HG02678 (cell line): ENCODE results near the gene NR1H3.

Experiments
- ATAC-seq: cut with Tn5 transposase; IDR thresholded peaks from one replicate; pipeline ENCODE4 v1.9.1; 2021; ENCODE audit warnings: mild to moderate bottlenecking, moderate library complexity; ENCODE audit not compliant: unreplicated experiment

Gene NR1H3

DNA sequence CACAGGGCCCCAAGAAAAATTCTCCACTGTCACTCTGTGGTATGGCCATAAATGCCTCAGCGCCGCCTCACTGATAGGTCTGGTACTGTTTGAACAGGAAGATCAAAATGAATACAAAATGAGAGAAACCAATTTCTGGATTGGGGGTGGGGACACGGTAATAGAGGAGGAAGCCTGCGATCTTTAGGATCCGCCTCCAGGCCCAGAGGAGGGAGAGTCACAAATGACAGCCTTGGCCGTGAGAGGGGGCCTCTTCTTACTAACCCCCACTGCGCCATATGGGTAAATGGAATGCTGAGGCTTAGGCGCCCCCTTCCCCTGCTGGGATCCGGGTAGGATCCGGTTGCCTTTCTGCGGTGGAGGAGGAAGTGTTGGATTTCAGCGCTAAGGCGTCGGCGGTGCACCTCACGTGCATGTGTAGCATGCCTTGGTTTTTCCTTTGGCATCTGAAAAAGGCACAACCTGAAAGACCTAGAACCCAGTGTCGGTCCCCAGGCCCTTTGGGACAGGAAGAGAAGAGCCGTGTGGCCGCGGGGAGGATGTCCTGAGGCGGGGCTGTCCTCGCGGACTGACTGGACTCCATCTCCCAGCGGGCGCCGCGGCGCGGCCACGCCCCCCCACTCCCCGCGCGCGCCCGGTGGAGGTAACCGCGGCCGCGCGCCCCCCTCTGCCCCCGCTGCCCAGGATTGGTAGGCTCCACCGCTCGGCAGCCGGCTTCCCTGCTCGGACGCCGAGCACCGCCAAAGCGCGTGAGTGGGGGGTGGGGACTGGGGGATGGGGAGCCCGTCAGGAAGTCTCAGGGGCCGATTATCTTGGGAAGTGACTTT is 11.4 kb downstream of the NR1H3 start:
- ATAC-seq: peak; percentile 60

DNA sequence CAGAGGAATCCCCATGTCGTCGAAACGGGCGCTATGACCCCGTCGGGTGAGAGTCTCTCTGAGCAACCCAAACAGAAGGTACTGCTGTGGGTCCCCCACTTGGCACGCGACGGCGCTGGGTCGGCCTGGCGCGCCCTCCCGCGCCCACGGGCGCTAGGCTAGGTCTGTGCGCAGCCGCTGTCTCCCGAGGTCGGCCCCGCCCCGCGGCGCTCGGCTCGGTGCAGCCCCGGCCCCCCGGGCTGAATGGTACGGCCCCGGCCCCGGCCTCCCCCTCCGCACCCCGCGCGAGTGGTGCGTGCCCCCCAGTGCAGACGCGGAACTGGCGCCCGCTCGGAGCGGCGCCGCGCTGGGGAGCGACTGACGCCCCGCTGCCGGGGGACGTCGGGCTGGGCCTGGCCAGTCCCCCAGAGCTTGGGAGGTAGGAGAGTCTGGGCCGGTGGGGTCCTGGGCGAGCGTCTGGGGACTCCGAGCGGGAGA is 12.1 kb downstream of the NR1H3 start, which contains the start of gene MADD:
MADD (plus strand) TSS at position 305 of the 477 bp plus-strand sequence.
- peak; percentile 78 for ATAC-seq

DNA sequence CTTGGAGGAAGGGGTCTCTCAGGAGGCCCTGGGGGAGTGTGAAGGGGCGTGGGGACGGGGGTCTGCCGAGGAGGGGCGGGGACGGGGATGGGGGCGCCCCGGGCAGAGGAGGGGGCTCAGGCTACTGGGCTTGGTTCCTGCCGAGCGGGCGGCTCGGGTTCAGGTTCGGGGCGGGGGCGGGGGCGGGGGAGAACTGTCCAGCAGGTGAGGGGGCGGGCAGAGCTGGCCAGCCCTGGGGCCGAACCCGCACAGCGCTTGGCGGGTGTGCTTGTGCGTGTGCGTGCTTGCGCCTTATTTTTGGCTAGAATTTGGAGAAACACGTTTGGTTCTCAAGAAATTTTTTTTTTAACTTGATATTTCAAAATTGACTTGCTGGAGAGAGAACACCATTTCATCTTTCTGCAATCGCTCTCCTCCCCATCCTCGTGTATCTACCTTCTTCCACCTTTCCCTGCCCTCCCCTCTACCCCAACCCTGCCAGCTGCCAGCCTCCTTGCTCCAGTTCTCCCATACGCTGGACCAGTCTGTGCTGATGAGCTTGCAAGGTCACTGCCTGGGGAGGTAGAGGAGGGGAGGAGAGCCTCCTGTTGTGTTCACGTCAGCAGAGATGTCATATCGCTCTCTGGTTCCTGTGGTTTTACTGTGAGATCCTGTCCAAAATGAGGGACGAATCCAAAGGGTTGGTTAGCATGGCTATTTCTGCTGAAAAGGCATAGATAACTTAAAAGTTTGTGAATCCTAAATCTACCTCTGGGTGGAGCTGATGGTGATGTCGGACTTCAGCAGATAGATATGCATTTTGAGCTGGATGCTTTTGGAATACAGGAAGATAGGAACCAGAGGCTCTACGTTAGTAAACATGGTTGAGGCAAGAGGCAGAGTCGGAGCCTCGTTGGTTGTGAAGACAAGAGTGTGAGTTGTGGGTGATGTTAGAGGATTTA is 12.8 kb downstream of the NR1H3 start:
- ATAC-seq: no peak

DNA sequence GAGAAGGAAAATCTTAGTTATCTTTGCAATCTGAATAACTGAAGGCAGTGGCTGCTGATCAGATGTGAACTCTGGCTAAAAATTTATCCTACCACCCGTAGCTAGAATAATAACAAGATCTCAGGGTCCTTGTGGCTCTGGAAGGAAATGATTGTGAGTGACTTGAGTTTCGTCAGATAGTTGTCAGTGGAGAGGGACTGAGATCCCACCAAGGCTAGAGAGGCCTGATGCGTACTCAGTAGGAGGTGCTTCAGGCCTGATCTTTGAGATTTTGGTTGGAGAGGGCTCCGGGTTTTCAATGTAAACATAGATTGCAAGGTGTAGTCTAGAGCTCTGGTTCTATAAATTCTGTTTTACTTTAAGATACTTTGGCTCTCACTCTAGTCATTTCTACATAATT is 13.5 kb downstream of the NR1H3 start:
- no peak for ATAC-seq

DNA sequence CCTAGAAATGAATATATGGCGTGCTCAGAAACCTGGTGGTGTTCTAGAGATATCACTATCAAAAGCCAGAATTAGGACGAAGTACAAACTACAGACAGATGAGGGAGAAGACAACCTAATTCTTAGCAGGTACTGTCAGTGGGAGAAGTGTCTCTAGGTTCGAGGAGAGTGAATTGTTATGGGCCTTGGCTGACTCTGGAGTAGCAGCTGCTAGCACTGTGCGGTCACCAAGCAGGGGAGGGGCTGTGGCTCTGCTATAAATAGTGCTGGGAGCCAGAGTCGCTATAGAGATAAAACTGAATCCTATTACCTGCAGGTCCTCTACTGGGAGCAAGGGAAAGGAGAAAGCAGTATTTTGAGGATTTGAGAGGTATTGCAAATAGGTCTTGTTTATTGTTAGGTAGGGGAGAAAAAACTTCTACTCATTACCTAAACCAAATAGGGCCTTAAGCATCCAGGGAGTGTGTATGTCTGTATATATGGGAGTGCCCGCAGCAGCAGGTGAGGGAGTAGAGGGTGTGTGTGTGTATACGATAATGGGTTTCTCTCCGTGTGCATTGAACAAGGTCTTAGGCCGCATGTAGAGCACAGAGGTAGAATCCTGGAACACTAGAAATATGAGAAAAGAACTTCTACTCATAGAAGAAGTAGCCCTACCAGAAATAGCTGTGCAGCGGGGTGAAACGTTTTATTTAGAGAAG is 14.3 kb downstream of the NR1H3 start:
- ATAC-seq: no peak

DNA sequence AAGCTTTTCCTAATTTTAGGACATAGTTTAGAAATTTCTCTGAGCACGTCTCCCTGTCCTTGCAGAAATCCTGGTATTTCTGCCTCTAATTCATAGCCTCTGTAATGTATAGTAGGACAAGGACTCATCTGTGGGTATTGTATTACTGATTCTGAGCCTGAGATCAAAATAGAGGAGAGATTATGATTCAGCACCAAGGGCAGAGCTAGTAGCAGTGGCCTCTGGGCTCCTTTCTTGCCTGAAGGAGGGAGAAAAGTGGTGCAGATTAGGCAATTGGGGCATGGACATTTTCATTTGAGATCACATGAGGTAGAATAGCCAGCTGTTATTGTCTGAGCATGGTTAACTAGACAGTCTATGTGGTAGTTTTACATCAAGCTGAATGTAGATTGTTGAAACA is 14.9 kb downstream of the NR1H3 start:
- ATAC-seq: no peak

DNA sequence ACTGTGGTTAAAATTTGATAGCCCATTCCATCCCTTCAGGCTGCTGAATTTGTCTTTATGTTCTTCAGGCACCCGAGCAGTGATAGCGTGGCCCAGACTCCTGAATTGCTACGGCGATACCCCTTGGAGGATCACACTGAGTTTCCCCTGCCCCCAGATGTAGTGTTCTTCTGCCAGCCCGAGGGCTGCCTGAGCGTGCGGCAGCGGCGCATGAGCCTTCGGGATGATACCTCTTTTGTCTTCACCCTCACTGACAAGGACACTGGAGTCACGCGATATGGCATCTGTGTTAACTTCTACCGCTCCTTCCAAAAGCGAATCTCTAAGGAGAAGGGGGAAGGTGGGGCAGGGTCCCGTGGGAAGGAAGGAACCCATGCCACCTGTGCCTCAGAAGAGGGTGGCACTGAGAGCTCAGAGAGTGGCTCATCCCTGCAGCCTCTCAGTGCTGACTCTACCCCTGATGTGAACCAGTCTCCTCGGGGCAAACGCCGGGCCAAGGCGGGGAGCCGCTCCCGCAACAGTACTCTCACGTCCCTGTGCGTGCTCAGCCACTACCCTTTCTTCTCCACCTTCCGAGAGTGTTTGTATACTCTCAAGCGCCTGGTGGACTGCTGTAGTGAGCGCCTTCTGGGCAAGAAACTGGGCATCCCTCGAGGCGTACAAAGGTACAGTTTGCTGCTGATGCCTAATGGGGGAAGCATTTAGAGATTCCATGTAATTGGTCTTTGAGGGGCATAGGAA is 16.9 kb downstream of the NR1H3 start:
- no peak for ATAC-seq

DNA sequence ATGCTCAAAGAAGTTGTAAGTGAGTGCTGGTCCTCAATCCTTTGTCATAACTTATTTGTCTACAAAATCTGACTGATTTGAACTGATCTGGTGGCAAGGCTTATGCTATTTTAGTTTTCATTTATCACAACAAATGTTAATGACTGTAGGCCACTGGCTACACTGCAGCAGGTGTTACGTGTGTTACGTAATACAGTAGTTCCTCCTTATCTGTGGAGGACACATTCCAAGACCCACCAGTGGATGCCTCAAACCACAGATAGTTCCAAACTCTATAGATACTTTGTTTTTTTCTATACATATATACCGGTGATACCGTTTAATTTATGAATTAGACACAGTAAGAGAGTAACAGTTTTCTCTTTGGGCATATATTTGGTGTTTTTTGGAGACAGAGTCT is 19.1 kb downstream of the NR1H3 start:
- ATAC-seq: no peak

DNA sequence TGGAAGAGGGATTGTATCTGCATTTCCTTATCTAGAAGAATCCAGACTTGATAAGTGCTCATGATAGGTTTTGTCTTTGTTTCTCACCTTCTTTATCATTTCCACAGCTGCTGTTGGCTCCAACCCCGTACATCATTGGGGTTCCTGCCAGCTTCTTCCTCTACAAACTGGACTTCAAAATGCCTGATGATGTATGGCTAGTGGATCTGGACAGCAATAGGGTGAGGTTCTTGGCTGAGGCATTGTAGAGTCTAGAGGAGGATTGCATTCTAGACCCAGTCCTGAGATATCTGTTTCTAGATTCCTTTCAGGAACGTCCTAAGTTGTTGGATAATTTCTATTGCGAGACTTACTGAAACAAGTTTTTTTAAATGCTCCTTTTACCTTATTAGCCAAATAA is 20.3 kb downstream of the NR1H3 start:
- ATAC-seq: no peak

DNA sequence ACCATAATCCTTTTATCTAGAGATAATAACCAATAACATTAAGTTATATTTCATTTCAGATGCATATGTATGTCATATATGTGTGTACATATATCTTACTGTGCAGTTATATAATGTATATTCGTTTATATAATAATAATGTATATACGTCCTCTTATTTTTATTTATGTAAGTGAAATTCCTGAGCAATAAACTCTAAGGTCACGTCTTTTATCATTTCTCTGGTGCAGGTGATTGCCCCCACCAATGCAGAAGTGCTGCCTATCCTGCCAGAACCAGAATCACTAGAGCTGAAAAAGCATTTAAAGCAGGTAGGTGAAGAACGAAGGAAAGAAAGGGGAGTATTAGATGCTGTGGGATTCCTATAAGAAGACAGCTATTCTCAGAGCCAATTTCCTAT is 21.0 kb downstream of the NR1H3 start:
- ATAC-seq: no peak

DNA sequence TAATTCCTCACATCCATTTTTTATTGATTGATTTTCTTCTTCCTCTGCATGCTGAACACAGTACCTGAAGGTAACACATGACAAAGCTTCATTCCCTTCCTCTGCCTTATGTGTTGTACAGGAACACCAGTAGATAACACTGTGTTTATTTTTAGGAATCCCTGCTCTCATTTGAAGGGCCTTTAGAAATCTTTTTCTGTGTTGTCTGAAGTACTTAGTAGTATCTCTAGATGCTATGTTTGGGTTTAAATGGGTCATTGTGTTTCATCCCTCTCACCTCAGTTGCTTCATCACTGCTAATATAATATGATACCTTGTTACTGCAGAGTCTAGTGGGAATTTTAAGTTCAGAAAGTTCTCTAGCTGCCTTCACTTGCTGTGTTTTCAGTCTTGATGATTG is 22.3 kb downstream of the NR1H3 start:
- no peak for ATAC-seq

DNA sequence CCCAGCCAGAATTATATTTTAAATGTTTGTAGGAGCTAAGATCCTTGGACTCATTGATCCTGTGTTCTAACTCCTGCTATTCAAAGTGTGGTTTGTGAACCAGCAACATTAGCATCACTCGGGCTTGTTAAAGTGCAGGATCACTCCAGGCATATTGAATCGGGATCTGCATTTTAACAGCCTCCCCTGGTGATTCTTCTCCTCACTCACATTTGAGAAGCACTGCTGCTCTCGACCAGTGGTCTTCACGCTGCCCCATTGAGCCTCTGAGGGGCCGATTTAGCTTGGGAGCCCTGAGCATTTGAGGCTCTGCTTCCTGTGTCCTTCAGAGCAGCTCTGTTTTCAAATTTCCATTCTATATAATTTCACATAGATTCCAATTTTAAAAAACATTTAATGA is 23.1 kb downstream of the NR1H3 start:
- ATAC-seq: no peak

DNA sequence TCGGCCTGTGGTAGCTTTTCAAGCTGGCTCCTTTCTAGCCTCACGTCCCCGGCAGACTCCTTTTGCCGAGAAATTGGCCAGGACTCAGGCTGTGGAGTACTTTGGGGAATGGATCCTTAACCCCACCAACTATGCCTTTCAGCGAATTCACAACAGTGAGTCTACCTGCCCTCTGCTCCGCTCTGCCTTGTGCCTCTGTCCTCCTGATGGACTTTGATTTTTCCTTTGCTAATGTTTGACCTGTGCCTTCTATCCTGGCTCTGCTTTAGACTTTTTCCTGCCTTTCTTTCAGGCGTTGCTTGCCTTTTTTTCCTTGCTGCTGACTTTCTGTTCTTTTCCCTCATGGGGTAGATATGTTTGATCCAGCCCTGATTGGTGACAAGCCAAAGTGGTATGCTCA is 24.7 kb downstream of the NR1H3 start:
- no peak for ATAC-seq

DNA sequence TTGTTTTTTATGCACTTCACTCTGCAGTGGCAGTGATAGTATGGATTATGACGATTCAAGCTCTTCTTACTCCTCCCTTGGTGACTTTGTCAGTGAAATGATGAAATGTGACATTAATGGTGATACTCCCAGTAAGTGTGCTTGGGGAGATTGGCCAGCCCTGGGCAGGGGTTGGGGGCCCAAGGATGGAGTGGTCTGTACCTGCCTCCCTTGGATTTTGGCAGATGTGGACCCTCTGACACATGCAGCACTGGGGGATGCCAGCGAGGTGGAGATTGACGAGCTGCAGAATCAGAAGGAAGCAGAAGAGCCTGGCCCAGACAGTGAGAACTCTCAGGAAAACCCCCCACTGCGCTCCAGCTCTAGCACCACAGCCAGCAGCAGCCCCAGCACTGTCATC is 26.4 kb downstream of the NR1H3 start:
- ATAC-seq: no peak

DNA sequence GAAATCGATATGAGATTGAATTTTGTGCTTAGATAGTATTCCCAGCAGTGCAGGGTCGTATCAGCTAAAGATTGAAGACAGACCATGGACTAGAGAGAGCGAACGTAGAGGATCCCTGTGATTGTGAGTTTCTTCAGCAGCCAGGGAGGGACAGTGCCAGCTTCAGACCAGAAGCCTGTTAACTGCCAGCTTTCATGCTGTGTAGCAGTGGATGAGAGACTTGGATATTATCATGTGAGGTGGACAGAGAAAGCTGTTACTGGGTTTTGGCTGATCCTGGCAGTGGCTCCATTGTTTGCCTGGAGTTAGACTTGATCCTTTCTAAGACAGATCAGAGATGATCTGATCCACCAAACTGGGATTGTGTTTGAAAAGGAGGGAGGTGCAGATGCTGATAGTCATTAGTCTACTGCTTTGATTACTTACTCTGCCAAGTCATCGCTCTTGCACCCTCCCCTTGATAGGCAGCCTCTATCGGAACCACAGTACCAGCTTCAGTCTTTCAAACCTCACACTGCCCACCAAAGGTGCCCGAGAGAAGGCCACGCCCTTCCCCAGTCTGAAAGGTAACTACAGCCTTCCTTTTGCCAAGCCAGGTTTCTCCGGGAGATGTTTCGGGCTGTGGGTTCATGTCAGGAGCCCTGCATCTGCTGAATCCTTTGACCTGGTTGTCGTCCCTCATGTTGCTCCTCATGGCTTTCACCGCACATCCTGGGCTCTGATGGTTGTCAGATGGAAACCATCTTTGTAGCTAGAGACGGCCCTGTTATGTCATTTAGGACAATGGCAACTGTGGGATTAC is 28.4 kb downstream of the NR1H3 start:
- no peak for ATAC-seq

DNA sequence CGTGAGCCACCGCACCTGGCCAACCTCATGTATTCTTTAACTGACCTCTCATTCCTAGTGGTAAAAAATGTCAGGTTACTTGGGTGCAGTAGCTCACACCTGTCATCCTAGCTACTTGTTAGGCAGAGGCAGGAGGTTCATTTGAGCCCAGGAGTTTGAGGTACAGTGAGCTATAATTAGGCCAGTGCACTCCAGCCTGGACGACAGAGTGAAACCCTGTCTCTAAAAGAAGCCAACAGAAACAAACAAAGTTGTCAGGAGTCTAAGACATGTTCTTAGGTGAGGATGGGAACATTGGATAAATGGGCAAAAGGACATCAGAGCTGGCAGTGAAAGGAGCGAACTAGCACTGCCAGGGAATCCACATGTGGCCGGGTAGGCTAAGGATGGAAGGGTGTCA is 30.3 kb downstream of the NR1H3 start:
- no peak for ATAC-seq

DNA sequence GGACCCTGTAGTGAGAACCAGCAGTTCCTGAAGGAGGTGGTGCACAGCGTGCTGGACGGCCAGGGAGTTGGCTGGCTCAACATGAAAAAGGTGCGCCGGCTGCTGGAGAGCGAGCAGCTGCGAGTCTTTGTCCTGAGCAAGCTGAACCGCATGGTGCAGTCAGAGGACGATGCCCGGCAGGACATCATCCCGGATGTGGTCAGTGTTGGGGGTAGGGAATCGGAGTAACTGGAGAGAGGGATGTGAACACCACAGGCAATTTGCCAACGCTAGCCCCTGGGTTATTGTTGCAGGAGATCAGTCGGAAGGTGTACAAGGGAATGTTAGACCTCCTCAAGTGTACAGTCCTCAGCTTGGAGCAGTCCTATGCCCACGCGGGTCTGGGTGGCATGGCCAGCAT is 32.1 kb downstream of the NR1H3 start:
- ATAC-seq: no peak

DNA sequence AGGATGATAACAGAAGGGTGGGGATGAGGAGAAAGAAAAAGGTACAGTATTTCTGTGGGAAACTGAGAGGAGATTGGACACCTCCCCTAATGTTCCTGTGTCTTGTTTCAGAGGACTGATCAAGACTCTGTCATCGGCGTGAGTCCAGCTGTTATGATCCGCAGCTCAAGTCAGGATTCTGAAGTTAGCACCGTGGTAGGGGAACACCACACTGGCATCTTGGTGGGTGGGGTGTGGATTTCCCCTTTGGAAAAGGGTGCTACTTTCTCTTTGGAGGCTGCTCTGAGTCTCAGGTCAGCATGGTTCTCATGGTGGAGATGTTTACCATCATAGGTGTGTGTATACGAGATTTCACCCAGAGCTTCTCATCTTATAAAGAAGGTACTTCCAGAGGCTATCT is 37.6 kb downstream of the NR1H3 start:
- ATAC-seq: no peak

DNA sequence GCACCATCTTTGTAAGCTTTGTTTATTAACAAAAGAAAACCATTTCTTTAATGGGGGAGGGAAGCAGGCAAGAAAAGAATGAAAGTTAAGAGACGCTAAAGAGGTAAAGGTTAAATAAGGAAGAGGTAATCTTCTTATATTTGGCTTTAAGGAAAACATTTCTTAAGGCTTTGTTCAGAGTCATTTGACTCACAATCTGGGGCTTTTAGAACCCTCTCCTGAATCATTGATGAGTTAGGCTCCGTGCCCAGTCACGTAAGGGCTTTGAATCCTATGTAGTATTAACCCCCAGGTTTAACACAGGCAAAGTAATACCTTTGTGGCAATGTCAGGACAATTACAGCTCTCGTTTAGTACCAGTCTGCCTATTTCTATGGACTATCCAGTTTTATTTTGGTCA is 38.2 kb downstream of the NR1H3 start:
- no peak for ATAC-seq

DNA sequence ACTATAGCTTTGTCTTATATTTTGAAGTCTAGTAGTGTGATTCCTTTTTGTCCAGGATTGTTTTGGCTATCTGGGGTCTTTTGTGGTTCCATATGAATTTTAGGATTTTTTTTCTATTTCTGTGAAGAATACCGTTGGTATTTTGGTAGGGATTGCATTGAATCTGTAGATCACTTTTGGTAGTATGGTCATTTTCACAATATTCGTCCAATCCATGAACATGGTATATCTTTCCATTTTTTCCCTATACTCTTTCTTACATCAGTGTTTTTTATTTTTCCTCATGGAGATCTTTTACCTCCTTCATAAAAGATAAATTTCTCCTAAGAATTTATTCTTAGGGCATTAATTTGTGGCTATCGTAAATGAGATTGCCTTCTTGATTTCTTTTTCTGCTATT is 41.3 kb downstream of the NR1H3 start:
- no peak for ATAC-seq
